ENCODE measurements around the gene MAT1A.
"Not testable (repeated sequence)": the region's sequence is repeated elsewhere in the genome, so short reads cannot be mapped to it uniquely, and the experiment has no call there.

The MAT1A gene

DNA sequence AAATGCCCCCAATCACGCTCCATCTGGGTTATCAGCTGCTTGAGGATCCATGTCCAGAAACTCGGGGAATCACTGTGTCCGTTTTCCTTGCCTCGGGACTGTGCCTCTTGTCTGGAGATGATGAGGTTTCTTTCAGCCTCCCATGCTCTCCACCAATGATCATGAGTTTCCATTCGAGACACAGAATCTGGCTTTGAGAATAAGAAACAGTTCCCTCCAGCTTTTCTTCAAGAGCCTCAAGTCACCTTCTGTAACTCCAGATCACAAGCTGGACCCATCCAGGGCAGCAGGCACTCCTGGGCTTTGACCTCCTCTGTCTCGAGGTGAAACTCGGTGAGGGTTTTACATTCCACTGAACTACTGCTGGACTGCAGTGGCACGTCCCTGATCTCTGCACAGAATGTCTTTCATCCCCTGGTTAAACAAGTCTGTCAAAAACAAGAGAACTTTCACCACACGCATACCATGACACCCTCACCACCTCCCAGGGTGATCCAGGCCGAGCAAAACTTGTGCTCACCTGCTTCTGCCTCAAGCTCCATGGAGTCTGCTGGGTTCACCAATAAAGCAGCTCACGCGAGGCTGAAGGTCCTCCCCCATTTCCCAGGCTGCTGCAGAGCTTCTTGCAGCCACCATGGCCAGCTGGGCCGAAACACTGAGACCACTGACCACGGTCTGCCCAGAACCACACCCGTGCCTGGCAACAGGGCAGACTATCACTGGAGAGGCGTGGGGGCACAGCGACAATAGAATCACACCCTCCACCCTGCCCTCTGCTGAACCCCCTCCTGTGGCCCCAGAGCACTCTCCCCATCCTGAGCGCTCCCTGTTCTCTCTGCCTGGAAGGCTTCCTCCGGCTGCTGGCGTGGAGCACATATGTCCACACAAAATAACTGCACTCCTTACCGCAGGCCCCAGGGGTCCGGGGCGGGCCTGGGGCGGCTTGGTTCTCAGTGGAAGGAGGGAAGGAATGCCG is 25.1 kb downstream of the MAT1A start:
- no peak for DNase-seq

DNA sequence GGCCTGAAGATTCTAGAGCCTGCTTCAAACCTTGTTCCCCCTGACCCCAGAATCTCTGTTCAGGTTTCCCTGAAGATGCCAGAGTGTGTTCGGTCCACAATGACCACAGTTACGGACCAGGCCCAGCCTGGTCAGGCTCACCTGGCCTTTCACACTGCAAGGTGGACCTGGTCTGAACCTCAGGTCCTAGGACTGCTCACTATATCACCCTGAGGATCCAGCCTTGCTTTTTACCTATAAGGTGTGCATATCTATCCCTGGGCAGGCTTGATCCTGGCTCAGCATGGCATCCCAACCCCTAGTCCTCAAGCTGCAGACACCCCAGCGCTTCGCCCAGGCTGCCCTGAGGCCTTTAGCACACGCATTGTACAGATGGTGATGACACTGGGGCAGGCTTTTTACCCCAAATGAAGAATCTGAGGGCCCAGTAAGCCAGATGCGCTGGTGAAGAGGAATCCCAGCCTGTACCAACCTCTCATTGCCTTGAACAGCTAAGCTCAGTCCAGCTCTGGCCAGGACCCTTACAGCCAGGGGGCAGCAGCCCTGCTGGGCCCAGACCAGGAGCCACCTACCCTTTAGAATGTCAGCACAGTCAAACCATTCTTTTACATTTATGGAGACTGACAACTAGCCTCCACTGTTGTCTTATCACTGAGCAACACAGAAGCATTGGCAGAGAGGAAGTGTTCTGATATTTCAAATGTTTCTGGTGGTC is 28.0 kb downstream of the MAT1A start:
- DNase-seq = no peak

DNA sequence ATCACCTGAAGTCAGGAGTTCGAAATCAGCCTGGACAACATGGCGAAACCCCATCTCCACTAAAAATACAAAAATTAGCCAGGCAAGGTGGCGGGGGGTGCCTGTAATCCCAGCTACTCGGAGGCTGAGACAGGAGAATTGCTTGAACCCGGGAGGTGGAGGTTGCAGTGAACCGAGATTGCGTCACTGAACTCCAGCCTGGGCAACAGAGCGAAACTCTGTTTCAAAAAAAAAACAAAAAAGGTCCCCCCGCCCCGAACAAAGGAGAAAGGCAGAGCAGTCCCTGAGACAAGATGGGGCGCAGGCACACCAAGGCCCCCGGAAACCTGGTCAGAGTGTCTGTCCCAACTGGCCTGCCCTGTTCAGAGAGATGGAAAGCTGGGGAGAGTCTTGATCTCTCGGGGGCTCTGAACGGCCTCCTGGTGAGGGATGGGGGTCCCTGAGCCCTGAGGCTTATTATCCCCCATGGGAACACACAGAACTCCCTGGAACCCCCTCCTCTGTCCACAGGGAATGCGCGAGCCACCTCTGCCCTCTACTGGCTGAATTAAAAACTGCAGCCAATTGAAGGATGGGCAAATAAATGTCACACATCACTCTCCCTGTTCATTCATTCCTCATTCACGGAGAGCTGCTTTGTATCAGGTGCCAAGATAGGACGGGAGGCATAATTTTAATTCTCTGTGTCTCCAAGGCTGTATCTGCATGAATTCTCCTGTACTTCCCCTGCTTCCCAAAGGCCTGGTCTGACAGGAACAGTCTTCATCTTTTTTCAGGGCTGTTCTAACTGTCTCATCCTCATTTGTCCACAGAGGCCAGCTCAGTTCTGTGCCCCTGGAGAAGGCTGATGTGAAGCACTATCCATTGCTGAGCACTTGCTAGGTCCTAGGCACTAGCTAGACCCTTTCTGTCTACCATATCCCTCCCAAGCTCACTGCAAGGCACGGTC is 28.9 kb downstream of the MAT1A start:
- DNase-seq = no peak

DNA sequence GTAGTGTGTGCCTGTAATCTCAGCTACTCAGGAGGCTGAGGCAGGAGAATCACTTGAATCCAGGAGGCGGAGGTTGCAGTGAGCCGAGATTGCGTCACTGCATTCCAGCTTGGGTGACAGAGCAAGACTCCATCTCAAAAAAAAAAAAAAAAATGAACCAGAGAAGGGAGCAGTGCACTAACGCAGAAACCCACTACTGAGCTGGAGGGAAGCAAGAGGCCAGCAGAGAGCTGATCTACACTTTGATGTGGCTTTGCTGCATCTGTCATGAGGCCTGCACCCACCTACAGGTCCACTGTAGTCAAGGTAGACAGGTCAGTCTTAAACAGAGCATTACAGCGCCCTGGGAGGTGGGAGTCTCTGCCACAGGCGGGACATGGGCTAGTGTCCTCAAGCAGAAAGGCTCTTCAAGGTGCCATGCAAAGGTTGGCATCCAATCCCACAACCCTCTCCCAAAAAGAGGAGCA is 30.0 kb downstream of the MAT1A start:
- DNase-seq = no peak

DNA sequence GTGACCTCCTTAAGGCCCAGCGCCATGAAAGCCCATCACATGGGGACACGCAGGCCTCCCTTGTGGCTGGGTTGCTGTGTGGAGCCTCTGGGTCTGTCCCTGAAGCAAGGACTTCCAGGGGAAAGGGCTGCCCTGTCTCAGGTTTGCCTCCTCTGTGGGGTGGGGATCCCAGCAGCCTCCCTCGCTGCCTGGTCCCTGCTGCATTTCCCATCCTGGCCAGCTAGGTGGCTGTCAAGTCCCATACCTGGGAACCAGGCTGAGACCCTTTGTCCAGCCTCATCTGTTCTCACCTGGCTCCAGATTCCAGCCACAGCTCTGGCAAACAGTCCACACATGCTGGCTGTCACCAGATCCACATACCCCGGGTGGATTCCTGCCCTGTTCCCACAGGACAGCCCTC is 32.7 kb downstream of the MAT1A start:
- DNase-seq = not testable (repeated sequence)

DNA sequence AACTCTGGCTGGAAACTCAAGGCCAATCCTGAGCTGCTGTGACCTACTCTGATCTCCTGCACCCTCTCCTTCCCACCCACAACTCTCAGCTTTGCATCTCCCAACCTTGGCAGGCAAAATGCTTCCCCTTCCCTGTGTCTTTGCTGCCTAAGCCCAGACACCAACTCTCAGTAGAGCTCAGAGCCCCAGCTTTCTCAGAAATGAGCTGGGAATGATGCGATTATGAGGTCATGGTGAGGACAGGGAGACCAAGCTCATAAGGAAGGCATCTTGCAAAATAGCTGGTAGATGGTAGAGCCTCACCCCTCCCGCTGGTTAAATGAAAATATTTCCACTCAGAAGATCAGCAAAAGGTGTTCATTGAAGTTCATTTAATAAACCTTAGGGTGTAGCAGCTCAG is 34.7 kb downstream of the MAT1A start:
- not testable (repeated sequence) for DNase-seq

DNA sequence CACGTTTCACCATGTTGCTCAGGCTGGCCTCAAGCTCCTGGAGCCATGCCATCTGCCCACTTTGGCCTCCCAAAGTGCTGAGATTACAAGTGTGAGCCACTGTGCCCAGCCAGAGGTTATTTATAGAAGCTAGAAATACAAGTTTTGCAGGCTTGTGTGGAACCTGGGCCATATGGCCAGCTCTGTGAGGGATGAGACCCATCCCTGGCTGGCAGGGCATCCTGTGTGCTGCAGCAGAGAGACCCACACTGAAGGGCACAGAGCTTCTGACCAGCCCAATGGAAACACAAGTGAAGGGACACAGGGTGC is 35.5 kb downstream of the MAT1A start:
- not testable (repeated sequence) for DNase-seq

DNA sequence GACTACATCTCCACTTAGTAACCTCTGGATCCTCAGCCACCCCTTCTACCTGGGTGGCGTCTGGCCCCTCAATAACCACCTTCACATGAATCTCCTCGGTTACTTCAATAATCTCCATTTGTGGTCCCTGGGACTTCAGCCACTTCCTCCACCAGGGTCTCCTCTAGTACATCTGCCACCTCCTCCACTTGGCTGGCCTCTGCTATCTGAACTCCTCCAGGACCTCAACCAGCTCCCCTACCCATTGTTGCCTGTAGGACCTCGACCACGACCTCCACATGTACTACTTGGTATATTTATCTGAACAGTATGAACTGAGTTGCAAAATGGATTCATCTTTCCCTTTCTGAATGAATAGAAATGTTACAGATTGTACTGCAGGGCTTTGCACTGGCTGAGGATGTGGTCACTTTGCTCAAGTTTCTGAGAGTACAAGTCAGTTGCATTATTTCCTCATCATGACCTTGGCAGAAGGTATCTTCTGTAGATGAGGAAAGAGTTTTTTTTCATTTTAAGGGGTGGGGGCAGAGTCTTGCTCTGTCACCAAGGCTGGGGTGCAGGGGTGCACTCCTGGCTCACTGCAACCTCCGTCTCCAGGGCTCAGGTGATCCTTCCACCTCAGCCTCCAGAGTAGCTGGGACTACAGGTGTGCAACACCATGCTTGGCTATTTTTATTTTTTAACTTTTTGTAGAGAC is 36.0 kb downstream of the MAT1A start:
- DNase-seq = no peak

DNA sequence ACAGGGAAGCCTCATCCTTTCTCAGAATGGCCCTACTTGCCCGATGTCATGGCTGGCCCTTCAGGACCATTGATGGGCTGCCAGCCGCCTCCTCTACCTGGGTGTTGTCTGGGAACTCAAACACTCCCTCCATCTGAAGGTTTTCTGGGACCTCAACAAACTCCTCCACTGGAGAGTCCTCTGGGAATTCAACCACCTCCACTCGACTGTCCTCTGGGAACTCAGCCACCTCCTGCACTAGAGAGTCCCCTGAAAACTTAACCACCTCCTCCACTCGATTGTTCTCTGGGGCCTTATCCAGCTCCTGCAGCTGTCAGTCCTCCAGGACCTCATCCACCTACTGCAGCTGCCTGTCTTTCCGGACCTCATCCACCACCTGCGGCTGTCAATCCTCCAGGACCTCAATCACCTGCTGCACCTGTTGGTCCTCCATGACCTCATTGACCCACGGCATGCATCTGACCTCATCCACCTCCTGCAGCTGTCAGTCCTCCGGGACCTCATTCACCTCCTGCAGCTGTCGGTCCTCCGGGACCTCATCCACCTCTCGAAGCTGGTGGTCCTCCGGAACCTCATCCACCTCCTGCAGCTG is 37.1 kb downstream of the MAT1A start:
- DNase-seq = no peak

DNA sequence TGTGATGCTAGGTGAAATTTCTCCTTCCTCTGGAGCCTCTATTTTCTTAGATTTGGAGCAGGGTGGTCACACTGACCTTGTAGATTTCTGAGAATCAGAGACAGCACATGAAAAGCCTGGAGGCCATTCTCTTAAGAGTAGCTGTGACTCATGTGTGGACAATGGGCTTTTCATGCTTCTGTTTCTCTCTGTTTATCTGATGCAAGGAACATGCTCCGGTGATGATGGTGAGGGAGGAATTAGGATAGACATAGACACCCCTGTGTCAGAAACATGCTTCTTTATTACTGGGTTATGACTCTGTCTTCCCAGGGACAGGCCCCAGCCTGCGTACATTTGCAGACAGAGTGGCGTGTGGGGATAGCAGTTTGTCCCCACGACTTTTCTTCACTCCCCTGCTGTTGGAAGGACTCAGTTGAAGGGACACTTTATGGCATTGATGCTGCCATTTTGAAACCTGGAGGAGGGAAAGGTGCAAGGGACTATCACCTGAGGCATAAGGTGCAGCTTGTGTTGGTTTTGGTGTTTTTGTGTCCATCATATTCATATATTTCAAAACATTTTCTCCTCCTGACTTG is 37.7 kb downstream of the MAT1A start:
- DNase-seq = not testable (repeated sequence)

DNA sequence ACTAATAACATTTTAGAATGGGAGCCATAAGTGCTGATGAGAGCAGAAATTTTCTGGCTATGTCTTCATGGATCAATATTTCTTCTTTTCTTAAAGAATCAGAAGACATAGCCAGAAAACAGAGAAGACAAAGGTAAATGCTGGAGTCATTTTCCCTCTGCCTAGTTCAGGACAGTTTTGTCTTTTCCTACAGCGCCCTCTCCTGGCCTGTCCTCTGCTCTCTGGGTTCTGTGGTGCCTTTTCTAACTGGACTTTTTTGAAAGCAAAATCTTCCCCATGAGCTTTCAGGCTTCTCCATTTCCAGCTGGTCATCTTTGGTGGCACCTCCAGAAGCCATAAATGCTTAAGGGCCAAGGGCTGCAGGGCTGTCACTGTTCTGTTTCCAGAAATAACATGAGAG is 39.1 kb downstream of the MAT1A start:
- not testable (repeated sequence) for DNase-seq

DNA sequence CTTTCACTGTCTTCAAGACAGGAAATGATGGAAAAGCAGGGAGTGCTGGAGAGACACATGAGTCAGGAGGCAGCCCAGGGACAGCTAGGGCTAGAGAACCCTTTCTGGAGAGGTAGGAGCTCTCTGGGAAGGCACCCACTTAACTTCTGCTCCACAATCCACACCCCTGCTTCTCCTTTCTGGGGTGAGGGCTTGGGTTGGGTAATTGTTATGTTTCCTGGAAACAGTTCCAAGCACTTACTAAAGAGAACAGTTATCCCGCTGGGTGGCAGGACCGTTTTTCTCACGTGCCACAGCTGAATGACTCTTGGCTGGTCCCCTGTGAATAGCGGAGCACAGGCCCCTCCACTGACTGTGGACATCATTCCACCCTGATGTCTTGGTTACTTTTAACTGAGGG is 39.6 kb downstream of the MAT1A start:
- DNase-seq = not testable (repeated sequence)

DNA sequence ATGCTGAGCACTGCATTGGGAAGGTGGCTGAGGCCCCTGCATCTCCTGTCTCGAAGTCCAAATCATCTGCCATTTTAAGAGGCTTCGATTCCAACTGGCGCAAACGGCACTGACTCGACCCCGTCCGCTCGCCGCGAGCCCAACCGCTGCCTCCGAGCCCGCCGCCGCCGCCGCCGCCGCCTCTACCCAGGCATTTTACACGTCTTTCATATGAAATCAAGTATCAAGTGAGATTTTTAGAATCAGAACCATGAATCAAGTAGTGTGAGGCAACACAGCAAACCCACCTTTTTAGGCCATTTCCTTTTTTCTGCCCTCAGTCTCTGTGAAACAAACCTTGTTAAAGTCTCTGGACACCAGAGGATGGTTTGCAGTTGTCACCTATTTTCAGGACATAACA is 41.8 kb downstream of the MAT1A start:
- not testable (repeated sequence) for DNase-seq

DNA sequence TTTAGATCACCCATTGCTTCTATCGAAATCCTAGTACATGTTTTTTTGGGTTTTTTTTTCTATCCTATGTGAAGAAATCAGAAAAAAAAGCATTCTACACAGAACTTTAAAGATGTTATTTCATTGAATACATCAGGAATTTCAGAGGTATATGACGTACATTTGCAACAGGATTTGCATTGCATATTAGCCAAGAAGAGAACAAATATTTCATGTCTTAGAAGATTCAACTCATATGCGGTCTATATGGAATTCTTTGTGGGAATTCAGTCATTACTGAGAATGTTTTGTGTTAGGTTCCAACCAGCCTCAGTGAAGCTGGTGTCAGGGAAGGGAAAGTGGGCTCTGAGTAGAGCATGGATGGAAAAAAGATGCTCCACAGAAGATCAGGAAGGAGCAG is 45.1 kb downstream of the MAT1A start:
- not testable (repeated sequence) for DNase-seq

DNA sequence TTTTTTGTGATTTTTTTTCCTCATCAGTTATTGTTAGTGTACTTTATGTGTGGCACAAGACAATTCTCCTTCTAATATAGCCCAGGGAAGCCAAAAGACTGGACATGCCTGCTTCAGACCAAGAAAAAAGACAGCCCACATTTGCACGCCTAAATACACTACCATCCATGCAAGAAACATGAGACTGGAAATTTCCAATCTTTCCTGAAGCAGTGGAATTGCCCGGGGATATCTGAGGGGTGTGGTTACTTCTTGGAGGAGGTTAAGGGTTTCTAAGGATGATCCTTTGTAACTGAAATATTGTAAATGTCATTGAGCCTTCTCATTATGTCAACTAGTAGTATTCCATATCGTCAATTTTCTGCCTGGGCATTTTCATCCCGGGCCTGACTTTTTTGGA is 47.1 kb downstream of the MAT1A start:
- DNase-seq = not testable (repeated sequence)

DNA sequence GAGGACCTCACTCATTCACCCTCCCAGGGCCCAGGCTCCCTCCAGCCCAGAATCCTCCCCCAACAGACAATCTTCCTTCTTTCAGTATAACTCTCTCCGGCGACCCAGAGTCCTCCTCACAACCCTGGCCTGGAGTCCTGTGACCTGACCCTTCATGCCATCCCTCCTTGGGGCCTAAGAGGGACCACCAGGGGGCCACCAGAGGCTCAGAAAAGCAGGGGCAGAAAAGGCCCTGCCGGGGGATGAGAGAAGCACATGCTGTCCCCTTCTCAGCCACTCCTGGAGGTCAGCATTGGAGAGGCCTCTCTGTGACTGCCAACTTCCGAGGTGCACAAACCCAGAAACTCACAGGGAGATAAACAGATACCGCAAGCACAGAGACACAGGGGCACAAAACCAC is 53.0 kb downstream of the MAT1A start:
- DNase-seq = not testable (repeated sequence)

DNA sequence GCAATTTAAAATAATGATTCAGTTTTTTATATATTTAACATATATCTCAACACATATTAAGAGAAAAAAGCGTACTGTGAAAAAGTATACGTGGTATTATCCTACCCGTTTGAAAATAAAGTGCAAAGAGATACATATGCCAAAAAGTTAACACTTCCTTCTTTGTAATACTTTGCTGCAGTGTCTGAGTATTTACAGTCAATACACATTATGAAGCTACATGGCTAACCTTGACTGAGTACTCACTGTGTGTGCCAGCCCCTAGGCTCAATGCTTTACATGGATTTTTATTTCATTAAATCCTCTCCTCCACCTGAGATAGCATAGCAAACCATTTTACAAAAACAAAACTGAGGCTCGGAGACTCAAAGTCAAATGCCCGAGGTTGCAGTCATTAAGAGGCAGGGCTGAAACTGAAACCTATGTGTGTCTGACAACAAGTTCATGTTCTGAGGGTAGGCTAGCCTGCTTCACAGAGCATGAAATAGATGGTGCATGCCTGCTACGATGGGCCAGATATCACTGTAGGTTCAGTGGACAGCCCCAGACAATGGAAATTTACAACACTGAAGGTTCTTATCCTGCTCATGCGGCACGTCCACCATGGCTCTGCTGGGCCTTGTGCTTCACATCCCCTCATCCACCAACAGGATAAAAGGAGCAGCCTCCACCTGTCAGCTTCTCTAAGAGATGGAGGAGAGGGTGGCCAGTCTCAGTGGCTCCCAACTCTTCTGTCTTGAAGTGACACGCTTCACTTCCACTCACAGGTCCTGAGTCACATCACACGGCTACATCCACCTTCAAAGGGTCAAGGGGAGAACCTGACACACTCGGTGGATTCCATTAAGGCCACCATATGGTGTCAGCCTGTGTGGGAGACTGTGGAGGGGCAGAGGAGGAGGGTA is 54.9 kb downstream of the MAT1A start:
- DNase-seq = not testable (repeated sequence)

DNA sequence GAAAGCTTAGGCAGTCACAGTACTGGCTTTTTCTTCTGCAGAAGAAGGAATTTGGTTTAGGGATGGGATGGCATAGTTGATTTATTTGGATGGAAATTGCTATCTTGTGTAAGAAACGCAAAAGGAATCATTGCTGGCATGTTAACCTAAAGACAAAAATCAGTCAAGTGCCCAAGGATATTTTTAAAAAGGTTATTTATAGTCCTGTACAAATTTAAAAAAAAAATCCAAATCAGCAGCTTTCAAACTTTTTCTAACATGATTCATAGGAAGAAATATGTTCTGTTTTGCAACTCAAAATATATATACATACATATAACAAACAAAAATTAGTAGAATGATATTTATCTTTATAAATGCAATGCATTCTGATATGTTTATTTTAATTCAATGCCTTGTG is 55.6 kb downstream of the MAT1A start:
- DNase-seq = not testable (repeated sequence)

DNA sequence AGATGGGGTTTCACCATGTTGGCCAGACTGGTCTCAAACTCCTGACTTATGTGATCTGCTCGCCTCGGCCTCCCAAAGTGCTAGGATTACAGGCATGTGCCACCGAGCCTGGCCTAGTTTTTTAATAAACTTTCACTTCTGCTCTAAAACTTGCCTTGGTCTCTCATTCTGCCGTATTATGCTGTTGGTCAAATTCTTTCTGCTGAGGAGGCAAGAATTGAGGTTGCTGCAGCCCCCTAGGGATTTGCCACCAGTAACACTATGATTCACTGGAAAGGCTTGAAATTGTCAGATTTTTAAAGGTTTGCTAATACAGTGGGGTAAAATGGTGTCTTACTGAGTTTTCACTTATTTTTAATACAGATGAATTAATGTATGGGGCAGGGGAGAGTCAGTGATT is 62.7 kb downstream of the MAT1A start:
- not testable (repeated sequence) for DNase-seq

DNA sequence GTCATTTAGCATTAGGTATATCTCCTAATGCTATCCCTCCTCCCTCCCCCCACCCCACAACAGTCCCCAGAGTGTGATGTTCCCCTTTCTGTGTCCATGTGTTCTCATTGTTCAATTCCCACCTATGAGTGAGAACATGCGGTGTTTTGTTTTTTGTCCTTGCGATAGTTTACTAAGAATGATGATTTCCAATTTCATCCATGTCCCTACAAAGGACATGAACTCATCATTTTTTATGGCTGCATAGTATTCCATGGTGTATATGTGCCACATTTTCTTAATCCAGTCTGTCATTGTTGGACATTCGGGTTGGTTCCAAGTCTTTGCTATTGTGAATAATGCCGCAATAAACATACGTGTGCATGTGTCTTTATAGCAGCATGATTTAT is 66.4 kb downstream of the MAT1A start:
- DNase-seq = not testable (repeated sequence)

All from NCI-H1694 treated with DMSO at 0.1 percent for 48 hours (cell line).